ENCODE measurements around the gene AATF. TPM values are rescaled to one million over a fixed set of nuclear protein-coding genes. Genes with fewer than 3 reads are reported as not detected.

The AATF gene
- total RNA-seq, 2 donors from 2014 or later, result 27.3 to 45.7 TPM

DNA sequence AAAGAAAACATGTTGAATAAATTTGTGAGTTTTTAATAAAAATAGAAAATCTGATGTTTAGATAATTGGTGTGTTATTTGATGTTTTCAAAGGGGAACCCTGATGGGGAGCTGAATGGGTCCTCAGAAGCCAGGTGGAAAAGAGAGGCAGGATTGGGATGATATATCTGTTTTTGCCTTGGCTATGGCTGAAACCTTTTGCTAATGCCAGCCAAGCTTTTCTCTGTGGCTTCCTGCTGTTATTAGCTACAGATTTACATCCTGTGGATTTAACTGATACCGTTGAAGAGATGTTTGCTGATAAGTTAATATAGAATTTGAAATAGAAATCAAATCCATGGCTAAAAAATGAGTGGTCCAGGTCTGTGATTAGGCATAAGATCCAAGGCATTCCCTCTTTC is 4.2 kb upstream of the AATF start:
- peaks cover 55% of the 10 kb centered on the region for H3K27me3 ChIP-seq (replicated peaks; ENCODE audit: insufficient read depth)
- no peak for TF ChIP-seq POLR2A (IDR thresholded peaks at IDR 0.05)
- no peak for TF ChIP-seq POLR2AphosphoS5 (IDR thresholded peaks at IDR 0.05)
- TF ChIP-seq, protein P1, sequence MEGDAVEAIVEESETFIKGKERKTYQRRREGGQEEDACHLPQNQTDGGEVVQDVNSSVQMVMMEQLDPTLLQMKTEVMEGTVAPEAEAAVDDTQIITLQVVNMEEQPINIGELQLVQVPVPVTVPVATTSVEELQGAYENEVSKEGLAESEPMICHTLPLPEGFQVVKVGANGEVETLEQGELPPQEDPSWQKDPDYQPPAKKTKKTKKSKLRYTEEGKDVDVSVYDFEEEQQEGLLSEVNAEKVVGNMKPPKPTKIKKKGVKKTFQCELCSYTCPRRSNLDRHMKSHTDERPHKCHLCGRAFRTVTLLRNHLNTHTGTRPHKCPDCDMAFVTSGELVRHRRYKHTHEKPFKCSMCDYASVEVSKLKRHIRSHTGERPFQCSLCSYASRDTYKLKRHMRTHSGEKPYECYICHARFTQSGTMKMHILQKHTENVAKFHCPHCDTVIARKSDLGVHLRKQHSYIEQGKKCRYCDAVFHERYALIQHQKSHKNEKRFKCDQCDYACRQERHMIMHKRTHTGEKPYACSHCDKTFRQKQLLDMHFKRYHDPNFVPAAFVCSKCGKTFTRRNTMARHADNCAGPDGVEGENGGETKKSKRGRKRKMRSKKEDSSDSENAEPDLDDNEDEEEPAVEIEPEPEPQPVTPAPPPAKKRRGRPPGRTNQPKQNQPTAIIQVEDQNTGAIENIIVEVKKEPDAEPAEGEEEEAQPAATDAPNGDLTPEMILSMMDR (IDR thresholded peaks at IDR 0.05), result no peak

DNA sequence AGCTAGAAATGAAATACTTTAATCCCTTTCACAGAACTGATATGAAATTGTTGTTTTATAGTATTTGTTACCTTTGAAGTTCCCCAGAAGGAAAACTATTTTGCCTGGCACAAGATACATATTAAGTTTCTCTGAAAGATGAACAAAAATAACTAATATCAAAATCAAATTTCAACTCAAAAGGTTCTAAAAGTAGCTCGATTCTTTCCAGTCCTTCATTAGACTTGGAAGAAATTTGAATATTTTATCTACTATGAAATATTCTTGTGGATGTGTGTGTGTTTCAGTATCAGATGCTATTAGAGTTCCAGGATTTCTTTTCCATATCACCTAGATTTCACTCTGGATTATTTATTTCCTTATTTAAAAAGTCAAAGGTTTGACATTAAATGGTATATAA is 3.6 kb upstream of the AATF start:
- intact Hi-C loops (cut with DNase I), result no loop called here
- no peak overlapping the region for H3K27ac ChIP-seq
- H3K27me3 ChIP-seq (replicated peaks; ENCODE audit: insufficient read depth), result peaks cover 49% of the 10 kb centered on the region
- H3K4me3 ChIP-seq, result no peak overlapping the region
- no peaks in the 10 kb centered on the region for H3K4me1 ChIP-seq (replicated peaks)
- H3K36me3 ChIP-seq, result no peaks in the 10 kb centered on the region
- no peak for DNase-seq (ENCODE audit: low spot score)
- H3K9me3 ChIP-seq, result no peaks in the 10 kb centered on the region
- WGBS, result 19% methylated on average over 1 of the region's 1 CpG
- TF ChIP-seq, protein P1 (IDR thresholded peaks at IDR 0.05), result no peak
- TF ChIP-seq POLR2AphosphoS5 (IDR thresholded peaks at IDR 0.05) (no peak), POLR2A (IDR thresholded peaks at IDR 0.05) (no peak)

More for the DNA sequence above, 4.2 kb upstream of the AATF start:
- H3K4me3 ChIP-seq, result no peak overlapping the region
- H3K27ac ChIP-seq, result no peak overlapping the region
- no peaks in the 10 kb centered on the region for H3K9me3 ChIP-seq
- H3K4me1 ChIP-seq (replicated peaks), result no peaks in the 10 kb centered on the region
- no peaks in the 10 kb centered on the region for H3K36me3 ChIP-seq
- intact Hi-C loops (cut with DNase I), result no loop called here
- no peak for DNase-seq (ENCODE audit: low spot score)
- 11% methylated on average over 1 of the region's 1 CpG for WGBS

DNA sequence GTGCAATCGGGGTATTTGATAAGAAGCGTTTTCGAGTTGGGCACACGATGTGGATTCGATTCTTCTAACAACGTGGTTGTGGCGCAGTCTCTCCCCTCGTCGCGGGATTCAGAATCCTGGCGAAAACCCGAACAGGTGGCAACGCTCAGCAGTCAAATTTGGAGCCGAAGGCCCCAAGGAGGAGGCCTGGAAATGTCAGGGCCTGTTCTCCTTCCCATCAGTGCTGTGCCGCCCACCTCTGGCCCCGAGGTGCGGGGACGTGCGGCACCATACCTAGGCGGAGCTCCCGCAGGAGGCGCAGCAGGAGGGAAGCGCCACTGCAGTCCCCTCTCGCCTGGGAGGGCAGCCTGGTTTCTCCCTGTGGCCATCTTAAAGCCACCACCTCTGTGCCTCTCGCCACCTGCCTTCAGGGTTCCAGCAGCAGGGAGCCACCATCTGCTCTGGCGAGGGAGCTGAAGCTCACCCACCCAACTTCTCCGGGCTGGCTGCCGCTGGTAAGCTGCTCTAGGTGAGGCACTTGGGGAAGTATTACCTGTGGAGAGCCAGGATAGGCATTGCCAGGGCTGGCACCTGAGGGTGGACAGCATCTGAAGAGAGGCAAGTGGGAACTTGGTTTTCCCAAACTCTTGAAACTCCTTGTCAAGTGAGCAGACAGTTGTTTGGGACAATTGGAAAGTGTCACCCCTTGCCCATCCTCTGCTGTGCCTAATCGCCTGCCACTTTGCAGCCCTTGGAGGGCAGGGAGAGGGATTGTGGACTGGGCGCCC is 2.6 kb upstream of the AATF start:
- WGBS, result 11% methylated on average over 30 of the region's 30 CpGs
- Histone ChIP-seq H3K4me3 (no peak overlapping the region), H3K9me3 (no peaks in the 10 kb centered on the region), H3K27me3 (replicated peaks; ENCODE audit: insufficient read depth) (peaks cover 39% of the 10 kb centered on the region), H3K4me1 (replicated peaks) (no peaks in the 10 kb centered on the region), H3K27ac (no peak overlapping the region), H3K36me3 (no peaks in the 10 kb centered on the region)
- TF ChIP-seq, protein P1 (IDR thresholded peaks at IDR 0.05), result no peak
- no peak for TF ChIP-seq POLR2A (IDR thresholded peaks at IDR 0.05)
- no peak for TF ChIP-seq POLR2AphosphoS5 (IDR thresholded peaks at IDR 0.05)
- no peak for DNase-seq (ENCODE audit: low spot score)
- intact Hi-C loops (cut with DNase I), result no loop called here

DNA sequence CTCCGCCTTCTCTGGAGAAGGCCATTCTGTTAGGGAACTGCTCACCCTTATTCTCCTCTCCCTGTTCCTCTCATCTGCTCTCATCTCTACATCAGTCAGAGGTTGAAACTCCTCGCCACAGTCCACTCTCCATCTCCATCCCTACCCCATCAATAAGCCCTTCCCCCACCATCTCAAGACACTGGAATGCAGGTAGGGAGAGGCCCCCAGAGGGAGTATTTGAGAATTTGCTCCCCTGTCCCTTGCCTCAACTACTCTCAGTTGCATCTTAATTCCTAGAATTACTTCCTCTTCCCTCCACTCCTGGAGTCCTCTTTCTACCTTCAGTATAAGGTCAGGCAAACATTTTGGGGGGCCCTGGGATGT is 2.0 kb upstream of the AATF start:
- no peak for DNase-seq (ENCODE audit: low spot score)
- no peak overlapping the region for H3K4me3 ChIP-seq
- intact Hi-C loops (cut with DNase I), result no loop called here
- H3K27me3 ChIP-seq (replicated peaks; ENCODE audit: insufficient read depth), result peaks cover 33% of the 10 kb centered on the region
- TF ChIP-seq POLR2A (IDR thresholded peaks at IDR 0.05), result no peak
- no peak for TF ChIP-seq POLR2AphosphoS5 (IDR thresholded peaks at IDR 0.05)
- TF ChIP-seq, protein P1 (IDR thresholded peaks at IDR 0.05), result no peak
- WGBS, result 54% methylated on average over 2 of the region's 2 CpGs
- no peak overlapping the region for H3K27ac ChIP-seq
- no peaks in the 10 kb centered on the region for H3K4me1 ChIP-seq (replicated peaks)
- H3K36me3 ChIP-seq, result no peaks in the 10 kb centered on the region
- no peaks in the 10 kb centered on the region for H3K9me3 ChIP-seq

All from prostate gland (tissue), 2 donors.